ENCODE results near the gene DHDH. TPM values are rescaled to one million over a fixed set of nuclear protein-coding genes. Genes with fewer than 3 reads are reported as not detected.

DHDH gene
- total and polyA plus RNA-seq, 2 of the 13 experiments (the other 11 are each of a cell fraction or from before 2014, with no cell fraction given), result 0.13 to 0.91 TPM

- TF ChIP-seq DMTF1 (CRISPR knock-in tag; IDR thresholded peaks at IDR 0.05), result no peak
- TF ChIP-seq ZNF773 (CRISPR knock-in tag; IDR thresholded peaks at IDR 0.05; ENCODE audit: borderline replicate concordance), result no peak; the same call in 1 of the 2 replicates
- TF ChIP-seq ZNF598 (CRISPR knock-in tag; IDR thresholded peaks at IDR 0.05; ENCODE audit: borderline replicate concordance), result peak; percentile 92; the same call in 1 of the 2 replicates
- no peak for TF ChIP-seq TEAD2 (CRISPR knock-in tag; IDR thresholded peaks at IDR 0.05)
- TF ChIP-seq RCOR2 (CRISPR knock-in tag; IDR thresholded peaks at IDR 0.05), result no peak
- no peak for TF ChIP-seq ZBTB39 (CRISPR knock-in tag; IDR thresholded peaks at IDR 0.05)
- TF ChIP-seq ZNF766 (CRISPR knock-in tag; IDR thresholded peaks at IDR 0.05; ENCODE audit: borderline replicate concordance), result no peak; the same call in 1 of the 2 replicates
- peak; percentile 84 for TF ChIP-seq KLF6 (CRISPR knock-in tag; IDR thresholded peaks at IDR 0.05)
- TF ChIP-seq ZNF775 (CRISPR knock-in tag; IDR thresholded peaks at IDR 0.05; ENCODE audit: borderline replicate concordance), result no peak
- TF ChIP-seq GLI4 (CRISPR knock-in tag; IDR thresholded peaks at IDR 0.05; ENCODE audit: borderline replicate concordance), result peak; percentile 91; the same call in 1 of the 2 replicates
- TF ChIP-seq ZGPAT (CRISPR knock-in tag; IDR thresholded peaks at IDR 0.05), result peak; percentile 87; the same call in 1 of the 2 replicates
- TF ChIP-seq SALL2 (CRISPR knock-in tag; IDR thresholded peaks at IDR 0.05), result no peak
- TF ChIP-seq ZFP1 (CRISPR knock-in tag; IDR thresholded peaks at IDR 0.05), result no peak
- 0 out of 2 replicates have a peak, but pooled peaks have one; percentile 30 for TF ChIP-seq ZNF619 (CRISPR knock-in tag; IDR thresholded peaks at IDR 0.05)
- peak; percentile 83 for TF ChIP-seq ZNF768 (CRISPR knock-in tag; IDR thresholded peaks at IDR 0.05)
- no peak for TF ChIP-seq RFXANK (CRISPR knock-in tag; IDR thresholded peaks at IDR 0.05)
- no peak for TF ChIP-seq JDP2 (CRISPR knock-in tag; IDR thresholded peaks at IDR 0.05; ENCODE audit: borderline replicate concordance)
- no peak for TF ChIP-seq ZMAT5 (CRISPR knock-in tag; IDR thresholded peaks at IDR 0.05; ENCODE audit: borderline replicate concordance, low read depth)
- TF ChIP-seq ZNF446 (CRISPR knock-in tag; IDR thresholded peaks at IDR 0.05), result no peak
- TF ChIP-seq ZNF414 (CRISPR knock-in tag; IDR thresholded peaks at IDR 0.05), result peak; percentile 71; the same call in 1 of the 2 replicates
- TF ChIP-seq, protein P1, sequence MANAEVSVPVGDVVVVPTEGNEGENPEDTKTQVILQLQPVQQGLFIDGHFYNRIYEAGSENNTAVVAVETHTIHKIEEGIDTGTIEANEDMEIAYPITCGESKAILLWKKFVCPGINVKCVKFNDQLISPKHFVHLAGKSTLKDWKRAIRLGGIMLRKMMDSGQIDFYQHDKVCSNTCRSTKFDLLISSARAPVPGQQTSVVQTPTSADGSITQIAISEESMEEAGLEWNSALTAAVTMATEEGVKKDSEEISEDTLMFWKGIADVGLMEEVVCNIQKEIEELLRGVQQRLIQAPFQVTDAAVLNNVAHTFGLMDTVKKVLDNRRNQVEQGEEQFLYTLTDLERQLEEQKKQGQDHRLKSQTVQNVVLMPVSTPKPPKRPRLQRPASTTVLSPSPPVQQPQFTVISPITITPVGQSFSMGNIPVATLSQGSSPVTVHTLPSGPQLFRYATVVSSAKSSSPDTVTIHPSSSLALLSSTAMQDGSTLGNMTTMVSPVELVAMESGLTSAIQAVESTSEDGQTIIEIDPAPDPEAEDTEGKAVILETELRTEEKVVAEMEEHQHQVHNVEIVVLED (CRISPR knock-in tag; IDR thresholded peaks at IDR 0.05; ENCODE audit: borderline replicate concordance), result peak; percentile 49; the same call in 1 of the 2 replicates
Measured at GRCh38 chr19:48962029-48962848, 28.7 kb downstream of the DHDH start (continued).
